B cell (primary cell): Measurements from ENCODE around the gene LCN12.

Experiments
- CTCF ChIP-seq: fragments of 200-600 bp; IDR thresholded peaks from one replicate; pipeline ENCODE4 v1.8.0; 2022; ENCODE audit warnings: antibody characterized with exemption, mild to moderate bottlenecking
- EZH2 ChIP-seq: IDR thresholded peaks from 2 replicates; pipeline ENCODE4 v1.6.1; 2012; ENCODE audit warnings: borderline replicate concordance, low read depth, mild to moderate bottlenecking, moderate library complexity, low read length; ENCODE audit not compliant: insufficient read depth, poor library complexity, severe bottlenecking

- TF ChIP-seq CTCF = no peak
- TF ChIP-seq EZH2 = no peak
These were observed 6.4 kb downstream of the LCN12 start for GRCh38 chr9:136958473-136958872.
